HL-60 (cell line): Measurements from ENCODE around the gene SPG11.

ENCODE experiments used
- DNase-seq, 2 experiments: peaks; one replicate each; pipeline ENCODE4 v3.0.0-alpha.2; 2010 to 2020; ENCODE audit warnings: low read depth in 1 of 2, low spot score in 1 of 2
- H3K27ac ChIP-seq: fragments of 250-450 bp; sonication (Bioruptor Pico); replicated peaks from 2 replicates; pipeline ENCODE4 v1.5.1; 2020; ENCODE audit warnings: mild to moderate bottlenecking, moderate library complexity
- H3K27me3 ChIP-seq: fragments of 250-450 bp; sonication (Bioruptor Pico); 2 replicates; pipeline ENCODE4 v1.5.1; 2021; ENCODE audit warnings: mild to moderate bottlenecking, moderate library complexity; ENCODE audit not compliant: insufficient read depth, poor library complexity, severe bottlenecking
- H3K4me3 ChIP-seq: replicated peaks from 2 replicates; pipeline ENCODE4 v1.5.1; 2011; ENCODE audit warnings: mild to moderate bottlenecking, control low read depth, low read length; ENCODE audit not compliant: insufficient read depth
- GABPA ChIP-seq: IDR thresholded peaks from 2 replicates; pipeline ENCODE4 v1.6.1; 2012; ENCODE audit warnings: low read depth
- POLR2AphosphoS5 ChIP-seq: IDR thresholded peaks from 2 replicates; pipeline ENCODE4 v1.6.1; 2012; ENCODE audit warnings: low read depth
- SPI1 ChIP-seq: IDR thresholded peaks from 2 replicates; pipeline ENCODE4 v1.6.1; 2012; ENCODE audit warnings: low read depth, mild to moderate bottlenecking, borderline replicate concordance
- TF ChIP-seq, protein P1 (sequence below): IDR thresholded peaks from 2 replicates; pipeline ENCODE4 v1.6.1; 2012; ENCODE audit warnings: low read depth; ENCODE audit not compliant: insufficient replicate concordance
- TF ChIP-seq, protein P2 (sequence below): IDR thresholded peaks from one replicate; pipeline ENCODE4 v1.5.1; 2011; ENCODE audit warnings: low read length, control low read depth, inconsistent platforms; ENCODE audit not compliant: insufficient read depth

SPG11 gene

DNA sequence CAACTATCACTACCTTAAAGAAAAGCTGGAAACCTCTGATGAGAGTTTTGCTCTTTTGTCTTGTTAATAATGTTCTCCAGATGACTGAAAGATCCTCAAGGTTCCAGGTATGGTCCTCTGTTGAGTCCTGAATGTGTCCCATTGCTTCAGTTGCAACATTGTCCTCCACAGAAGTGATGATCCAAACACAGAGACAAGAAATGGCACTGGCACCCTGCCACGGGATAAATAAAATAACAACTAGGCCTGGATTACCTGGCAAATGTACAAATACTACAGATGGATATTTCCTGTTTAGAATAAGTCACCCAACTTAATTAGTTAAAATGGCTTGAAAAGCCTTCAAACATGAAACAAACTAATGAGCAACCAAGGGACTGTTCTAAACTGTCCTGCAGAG is 68.2 kb downstream of the SPG11 start:
- Histone ChIP-seq H3K27ac (no peak overlapping the region), H3K27me3 (no peaks in the 10 kb centered on the region), H3K4me3 (no peak overlapping the region)
- DNase-seq, result no peak
- TF ChIP-seq, protein P1, sequence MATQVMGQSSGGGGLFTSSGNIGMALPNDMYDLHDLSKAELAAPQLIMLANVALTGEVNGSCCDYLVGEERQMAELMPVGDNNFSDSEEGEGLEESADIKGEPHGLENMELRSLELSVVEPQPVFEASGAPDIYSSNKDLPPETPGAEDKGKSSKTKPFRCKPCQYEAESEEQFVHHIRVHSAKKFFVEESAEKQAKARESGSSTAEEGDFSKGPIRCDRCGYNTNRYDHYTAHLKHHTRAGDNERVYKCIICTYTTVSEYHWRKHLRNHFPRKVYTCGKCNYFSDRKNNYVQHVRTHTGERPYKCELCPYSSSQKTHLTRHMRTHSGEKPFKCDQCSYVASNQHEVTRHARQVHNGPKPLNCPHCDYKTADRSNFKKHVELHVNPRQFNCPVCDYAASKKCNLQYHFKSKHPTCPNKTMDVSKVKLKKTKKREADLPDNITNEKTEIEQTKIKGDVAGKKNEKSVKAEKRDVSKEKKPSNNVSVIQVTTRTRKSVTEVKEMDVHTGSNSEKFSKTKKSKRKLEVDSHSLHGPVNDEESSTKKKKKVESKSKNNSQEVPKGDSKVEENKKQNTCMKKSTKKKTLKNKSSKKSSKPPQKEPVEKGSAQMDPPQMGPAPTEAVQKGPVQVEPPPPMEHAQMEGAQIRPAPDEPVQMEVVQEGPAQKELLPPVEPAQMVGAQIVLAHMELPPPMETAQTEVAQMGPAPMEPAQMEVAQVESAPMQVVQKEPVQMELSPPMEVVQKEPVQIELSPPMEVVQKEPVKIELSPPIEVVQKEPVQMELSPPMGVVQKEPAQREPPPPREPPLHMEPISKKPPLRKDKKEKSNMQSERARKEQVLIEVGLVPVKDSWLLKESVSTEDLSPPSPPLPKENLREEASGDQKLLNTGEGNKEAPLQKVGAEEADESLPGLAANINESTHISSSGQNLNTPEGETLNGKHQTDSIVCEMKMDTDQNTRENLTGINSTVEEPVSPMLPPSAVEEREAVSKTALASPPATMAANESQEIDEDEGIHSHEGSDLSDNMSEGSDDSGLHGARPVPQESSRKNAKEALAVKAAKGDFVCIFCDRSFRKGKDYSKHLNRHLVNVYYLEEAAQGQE, result no peak
- TF ChIP-seq POLR2AphosphoS5 (no peak), SPI1 (no peak), GABPA (no peak)
- TF ChIP-seq, protein P2, sequence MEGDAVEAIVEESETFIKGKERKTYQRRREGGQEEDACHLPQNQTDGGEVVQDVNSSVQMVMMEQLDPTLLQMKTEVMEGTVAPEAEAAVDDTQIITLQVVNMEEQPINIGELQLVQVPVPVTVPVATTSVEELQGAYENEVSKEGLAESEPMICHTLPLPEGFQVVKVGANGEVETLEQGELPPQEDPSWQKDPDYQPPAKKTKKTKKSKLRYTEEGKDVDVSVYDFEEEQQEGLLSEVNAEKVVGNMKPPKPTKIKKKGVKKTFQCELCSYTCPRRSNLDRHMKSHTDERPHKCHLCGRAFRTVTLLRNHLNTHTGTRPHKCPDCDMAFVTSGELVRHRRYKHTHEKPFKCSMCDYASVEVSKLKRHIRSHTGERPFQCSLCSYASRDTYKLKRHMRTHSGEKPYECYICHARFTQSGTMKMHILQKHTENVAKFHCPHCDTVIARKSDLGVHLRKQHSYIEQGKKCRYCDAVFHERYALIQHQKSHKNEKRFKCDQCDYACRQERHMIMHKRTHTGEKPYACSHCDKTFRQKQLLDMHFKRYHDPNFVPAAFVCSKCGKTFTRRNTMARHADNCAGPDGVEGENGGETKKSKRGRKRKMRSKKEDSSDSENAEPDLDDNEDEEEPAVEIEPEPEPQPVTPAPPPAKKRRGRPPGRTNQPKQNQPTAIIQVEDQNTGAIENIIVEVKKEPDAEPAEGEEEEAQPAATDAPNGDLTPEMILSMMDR, result no peak

DNA sequence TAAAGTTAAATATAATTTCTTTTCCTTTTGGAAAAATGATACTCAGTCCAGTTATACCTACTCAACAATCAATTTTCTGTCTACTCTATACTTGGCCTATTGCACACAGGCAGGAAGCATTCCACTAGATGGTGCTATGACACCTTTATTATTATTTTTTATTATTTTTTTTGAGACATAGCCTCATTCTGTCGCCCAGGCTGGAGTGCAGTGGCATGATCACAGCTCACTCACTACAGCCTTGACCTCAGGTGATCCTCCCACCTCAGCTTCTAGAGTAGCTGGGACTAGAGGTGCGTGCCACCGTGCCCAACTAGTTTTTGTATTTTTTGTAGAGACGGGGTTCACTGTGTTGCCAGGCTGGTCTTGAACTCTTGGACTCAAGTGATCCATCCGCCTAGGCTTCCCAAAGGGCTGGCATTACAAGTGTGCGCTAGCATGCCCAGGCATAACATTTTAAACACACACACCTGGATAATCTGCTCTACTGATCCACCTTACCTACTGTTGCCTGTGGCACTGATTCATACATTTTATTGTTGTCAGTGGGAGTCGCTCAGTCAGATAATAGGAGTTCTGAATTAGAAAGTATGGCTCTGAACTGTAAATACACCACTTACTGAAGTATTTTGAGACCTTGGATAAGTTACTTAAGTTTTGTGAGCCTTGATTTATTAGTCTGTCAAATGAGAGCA is 70.3 kb downstream of the SPG11 start:
- no peak overlapping the region for H3K27ac ChIP-seq
- no peaks in the 10 kb centered on the region for H3K27me3 ChIP-seq
- no peak overlapping the region for H3K4me3 ChIP-seq
- no peak for DNase-seq
- TF ChIP-seq, protein P2, result no peak
- TF ChIP-seq POLR2AphosphoS5 (no peak), GABPA (no peak), SPI1 (no peak)
- TF ChIP-seq, protein P1, result no peak

DNA sequence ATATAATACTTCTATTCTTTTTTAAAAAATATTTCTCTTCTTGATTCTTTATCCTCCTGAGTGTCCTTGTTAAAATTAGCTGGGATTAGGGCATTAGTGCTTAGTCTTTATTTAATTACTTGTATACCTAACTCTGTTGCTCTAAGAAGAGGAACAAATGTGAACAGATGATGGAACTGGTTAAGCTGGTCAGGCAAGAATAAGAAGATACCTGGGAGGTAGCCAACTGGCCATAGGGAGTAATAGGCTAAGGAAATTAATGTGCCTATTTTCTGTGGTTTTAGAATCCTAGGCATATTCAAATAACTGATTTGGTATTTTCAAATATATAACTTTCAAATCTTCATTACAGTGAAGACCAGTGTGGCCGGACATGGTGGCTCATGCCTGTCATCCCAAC is 72.1 kb downstream of the SPG11 start:
- TF ChIP-seq POLR2AphosphoS5 (no peak), SPI1 (no peak), GABPA (no peak)
- TF ChIP-seq, protein P1, result no peak
- TF ChIP-seq, protein P2, result no peak
- no peak for DNase-seq
- no peak overlapping the region for H3K27ac ChIP-seq
- no peaks in the 10 kb centered on the region for H3K27me3 ChIP-seq
- no peak overlapping the region for H3K4me3 ChIP-seq
